ENCODE measurements around the gene SBSN.

DNA sequence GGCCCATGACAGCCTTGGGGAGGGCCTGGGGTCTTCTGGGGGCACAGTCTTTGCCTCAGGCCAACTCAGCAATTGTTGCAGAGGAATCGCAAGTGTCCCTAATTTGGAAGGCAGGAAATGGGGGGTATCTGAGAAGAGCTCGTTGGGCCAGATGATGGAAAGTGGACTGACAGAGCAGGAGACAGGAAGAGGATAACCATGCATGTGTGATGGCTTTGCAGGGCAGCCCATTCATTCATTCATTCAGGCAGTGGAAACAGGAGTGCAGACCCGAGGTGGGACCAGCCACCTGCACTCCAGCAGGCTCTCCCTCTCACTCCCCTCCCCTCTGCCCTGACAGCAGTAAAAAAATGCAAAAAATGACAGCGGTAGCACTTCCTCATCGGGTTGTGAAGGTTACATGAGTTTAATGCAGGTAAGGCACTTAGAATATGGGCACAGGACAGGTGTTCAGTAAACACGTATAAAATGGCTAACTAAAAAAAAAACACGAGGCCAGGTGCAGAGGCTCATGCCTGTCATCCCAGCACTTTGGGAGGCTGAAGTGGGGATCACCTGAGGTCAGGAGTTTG, 12.3 kb upstream of the SBSN start:
- no peak for TF ChIP-seq CTCF (IDR thresholded peaks at IDR 0.05; ENCODE audit: insufficient read depth, low read depth, low read length)
- no peak for TF ChIP-seq EZH2 (IDR thresholded peaks at IDR 0.05; ENCODE audit: insufficient read depth, low read length)
